Naive thymus-derived CD4-positive, alpha-beta T cell (primary cell): ENCODE measurements around the gene ATP6V1G3. TPM values are rescaled to one million over a fixed set of nuclear protein-coding genes. Genes with fewer than 3 reads are reported as not detected.

ENCODE experiments used
- ATAC-seq: fragments of 150-1000 bp; cut with Tn5 transposase; 2 replicates; pipeline ENCODE4 v1.10.0; 2021; ENCODE audit warnings: mild to moderate bottlenecking, moderate library complexity
- CTCF ChIA-PET: fragments of 350-600 bp; sonication (Branson Sonifier 250); formaldehyde crosslinking; loops from one replicate; lab custom pipeline; 2021; ENCODE audit warnings: antibody characterized with exemption; lab: Charles Lee
- POLR2A ChIA-PET: fragments of 350-600 bp; sonication (Branson Sonifier 250); formaldehyde crosslinking; loops from one replicate; lab custom pipeline; 2021; ENCODE audit warnings: antibody characterized with exemption, inconsistent platforms; lab: Charles Lee
- DNase-seq, 9 donors: peaks; one replicate each; pipeline versions ENCODE4 v3.0.0 to v3.0.0-alpha.2; 2020 to 2022; ENCODE audit warnings: mixed read lengths in 1 of 9
- H3K27ac ChIP-seq: one replicate; pipeline ENCODE4 v1.7.0; 2013; ENCODE audit warnings: mild to moderate bottlenecking, low read depth, low read length, moderate library complexity
- H3K27me3 ChIP-seq, 2 donors: one replicate each; pipeline ENCODE4 v1.7.0; 2013; ENCODE audit warnings: low read length in 2 of 2, mild to moderate bottlenecking in 2 of 2, moderate library complexity in 2 of 2; ENCODE audit not compliant: control insufficient read depth in 2 of 2, insufficient read depth in 2 of 2
- H3K36me3 ChIP-seq, 3 experiments: 1 replicate in 2 of 3; 2 replicates in 1 of 3; pipeline ENCODE4 v1.7.0; 2013; ENCODE audit warnings: low read length in 3 of 3, mild to moderate bottlenecking in 3 of 3, moderate library complexity in 1 of 3; ENCODE audit not compliant: insufficient read depth in 3 of 3, control insufficient read depth in 2 of 3
- H3K4me1 ChIP-seq, 2 donors: one replicate each; pipeline ENCODE4 v1.7.0; 2013; ENCODE audit warnings: low read length in 2 of 2, mild to moderate bottlenecking in 2 of 2, moderate library complexity in 1 of 2; ENCODE audit not compliant: control insufficient read depth in 2 of 2, insufficient read depth in 2 of 2
- H3K4me3 ChIP-seq: 2 replicates; pipeline ENCODE4 v1.7.0; 2013; ENCODE audit warnings: mild to moderate bottlenecking, low read length
- H3K9me3 ChIP-seq, 3 experiments: 1 replicate in 2 of 3; 2 replicates in 1 of 3; pipeline ENCODE4 v1.7.0; 2013; ENCODE audit warnings: low read length in 3 of 3; ENCODE audit not compliant: control insufficient read depth in 2 of 3
- H3K27ac Mint-ChIP-seq, 9 donors: one replicate each; pipeline ENCODE4 v1.8.0; 2020 to 2022; ENCODE audit warnings: mixed read lengths in 9 of 9, mild to moderate bottlenecking in 8 of 9, moderate library complexity in 5 of 9, inconsistent platforms in 2 of 9
- H3K27me3 Mint-ChIP-seq, 5 donors: one replicate each; pipeline ENCODE4 v1.8.0; 2021 to 2022; ENCODE audit warnings: mixed read lengths in 5 of 5, mild to moderate bottlenecking in 1 of 5
- H3K36me3 Mint-ChIP-seq, 5 donors: one replicate each; pipeline ENCODE4 v1.8.0; 2020 to 2022; ENCODE audit warnings: mixed read lengths in 5 of 5, mild to moderate bottlenecking in 3 of 5, inconsistent platforms in 1 of 5
- H3K4me1 Mint-ChIP-seq, 7 donors: one replicate each; pipeline ENCODE4 v1.8.0; 2020 to 2022; ENCODE audit warnings: mixed read lengths in 7 of 7, mild to moderate bottlenecking in 3 of 7, inconsistent platforms in 1 of 7
- H3K4me3 Mint-ChIP-seq, 10 donors: one replicate each; pipeline ENCODE4 v1.8.0; 2020 to 2022; ENCODE audit warnings: mild to moderate bottlenecking in 10 of 10, mixed read lengths in 10 of 10, moderate library complexity in 6 of 10, inconsistent platforms in 2 of 10
- H3K9me3 Mint-ChIP-seq, 11 donors: one replicate each; pipeline ENCODE4 v1.8.0; 2020 to 2022; ENCODE audit warnings: mixed read lengths in 11 of 11, mild to moderate bottlenecking in 4 of 11, inconsistent platforms in 1 of 11, moderate library complexity in 1 of 11
- intact Hi-C, 2 donors: fragments of 100-400 bp; cut with micrococcal nuclease; formaldehyde crosslinking; loops; one replicate each; pipeline ENCODE4 v1.15.1; 2023
- polyA plus RNA-seq, 2 donors: library from polyadenylated mRNA; unstranded; fragments of 300-500 nt; fragmentation: Illumina TruSeq; gene quantifications; one replicate each; pipeline ENCODE4 v1.2.3, GENCODE V29; 2021
- total RNA-seq, 6 experiments: library from RNA in 5 of 6; stranded (reverse) in 5 of 6; gene quantifications; 1 replicate in 5 of 6; 2 replicates in 1 of 6; pipeline ENCODE4 v1.2.3 and lab custom pipeline; 2021 to 2026

Gene ATP6V1G3
- total and polyA plus RNA-seq, 7 experiments from 2014 or later = not detected

DNA sequence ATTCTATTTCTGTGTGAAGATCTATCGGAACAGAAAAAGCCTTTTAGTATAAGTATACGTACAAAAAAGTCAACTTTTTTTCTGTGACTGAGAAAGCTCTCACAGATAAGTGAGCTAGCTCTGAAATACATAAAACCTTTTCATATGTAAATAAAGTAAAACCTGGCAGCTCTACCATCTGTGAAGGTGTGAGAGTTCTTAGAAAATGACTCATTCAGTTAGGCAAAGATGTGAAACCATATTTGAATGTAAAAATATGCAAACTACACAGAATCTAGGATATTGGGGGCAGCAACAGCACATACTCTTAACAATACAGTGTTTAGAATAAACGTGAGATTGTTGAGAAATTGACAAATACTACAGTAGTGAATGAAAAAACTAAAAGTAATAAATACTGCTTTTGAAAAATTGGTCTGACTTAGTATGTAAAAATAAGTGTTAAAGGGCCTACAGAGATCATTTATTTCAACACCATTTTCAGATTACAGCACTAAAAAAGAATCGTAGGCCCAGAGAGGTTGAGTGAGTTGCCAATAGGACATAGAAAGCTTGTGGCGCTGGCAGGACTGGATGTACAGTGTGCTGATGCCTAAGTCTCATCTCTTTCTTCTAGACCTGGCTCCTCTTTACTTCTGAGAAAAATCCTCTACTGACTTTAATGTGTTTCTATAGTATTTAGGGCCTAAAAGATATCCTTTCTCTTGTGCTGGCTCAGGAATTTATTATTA lies 19.8 kb downstream of the ATP6V1G3 start:
- peaks cover 0 to 4% (median 0%) of the 10 kb centered on the region in 5 donors for H3K36me3 Mint-ChIP-seq
- Histone ChIP-seq H3K36me3 (no peaks in the 10 kb centered on the region), H3K27ac (peak overlapping the region; percentile 81), H3K27me3 (no peaks in the 10 kb centered on the region), H3K4me1 (peaks cover 40 to 48% of the 10 kb centered on the region in 2 donors), H3K4me3 (peak overlapping the region; percentile 44), H3K9me3 (no peaks in the 10 kb centered on the region)
- DNase-seq (peak in 3 of 9 donors; percentile 11 to 27 (median 18)), ATAC-seq (peak; percentile 66)
- H3K9me3 Mint-ChIP-seq = peaks cover 0 to 2% (median 0%) of the 10 kb centered on the region in 11 donors
- H3K27ac Mint-ChIP-seq = peak overlapping the region; percentile 48 to 95 (median 93)
- intact Hi-C loops = loop anchor here (1.0 to 5.0 kb wide), 5 partner anchors 37 to 743 kb away; partner anchors contain the start of genes DENND1B (in 1 of the 2) and NEK7 (in 1 of the 2)
- no peaks in the 10 kb centered on the region for H3K27me3 Mint-ChIP-seq
- H3K4me3 Mint-ChIP-seq = peak overlapping the region; percentile 65 to 79 (median 71)
- peaks cover 30 to 77% (median 69%) of the 10 kb centered on the region in 7 donors for H3K4me1 Mint-ChIP-seq
- ChIA-PET POLR2A (interaction anchor here (0.7 to 3.1 kb wide), 14 partner anchors 16 to 593 kb away, joined by 3 to 30 read pairs (median 4); no protein-coding TSS in a partner anchor), CTCF (interaction anchor here (0.9 to 2.5 kb wide), 5 partner anchors 10 to 181 kb away, joined by 3 to 8 read pairs (median 4); no protein-coding TSS in a partner anchor)

DNA sequence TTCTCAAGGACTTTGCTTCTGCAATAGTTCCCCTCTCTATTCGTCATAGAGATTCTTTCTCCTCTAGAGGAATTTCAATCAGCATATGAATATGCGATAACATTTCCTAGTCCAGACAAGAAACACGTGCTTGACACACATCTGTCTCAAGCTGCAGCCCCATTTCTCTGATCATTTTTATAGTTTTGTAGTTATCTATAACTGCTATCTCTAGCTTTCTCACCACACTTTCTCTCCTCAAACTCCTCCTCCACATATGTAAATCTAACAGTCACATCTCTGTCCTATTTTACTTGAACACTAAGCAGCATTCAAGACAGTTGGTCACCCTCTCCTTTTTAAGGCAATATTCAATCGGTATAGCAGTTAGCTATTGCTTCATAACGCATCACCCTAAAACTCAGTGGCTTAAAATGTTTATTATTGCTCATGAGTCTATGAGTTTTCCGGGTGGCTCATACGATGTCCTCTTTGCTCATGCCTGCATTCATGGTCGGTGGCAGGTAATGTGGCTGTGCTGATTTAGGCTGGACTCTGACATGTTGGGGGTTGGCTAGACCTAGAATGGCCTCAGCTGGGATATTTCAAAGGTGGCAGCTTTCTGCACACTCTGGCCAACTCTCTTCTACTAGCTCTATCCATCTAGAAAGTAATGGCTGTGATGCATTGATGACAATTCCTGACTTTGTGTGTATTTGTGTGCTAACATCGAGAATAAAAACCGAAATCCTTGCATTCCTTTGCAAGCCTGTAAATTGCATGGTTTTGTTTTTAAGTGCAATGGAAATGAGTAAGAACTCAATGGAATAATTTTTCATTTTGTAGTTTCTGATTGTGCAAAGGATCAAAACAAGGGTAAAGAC lies 20.6 kb downstream of the ATP6V1G3 start:
- POLR2A ChIA-PET = interaction anchor here (0.5 to 3.1 kb wide), 15 partner anchors 13 to 183 kb away, joined by 3 to 30 read pairs (median 4); no protein-coding TSS in a partner anchor
- Histone ChIP-seq H3K4me3 (peak overlapping the region; percentile 44), H3K4me1 (peaks cover 40 to 43% of the 10 kb centered on the region in 2 donors), H3K9me3 (no peaks in the 10 kb centered on the region), H3K27ac (peak overlapping the region; percentile 81), H3K36me3 (no peaks in the 10 kb centered on the region), H3K27me3 (no peaks in the 10 kb centered on the region)
- Mint-ChIP-seq H3K9me3 (peaks cover 0 to 2% (median 0%) of the 10 kb centered on the region in 11 donors), H3K36me3 (peaks cover 0 to 4% (median 0%) of the 10 kb centered on the region in 5 donors), H3K27ac (peak overlapping the region; percentile 48 to 95 (median 93)), H3K4me1 (peaks cover 33 to 76% (median 67%) of the 10 kb centered on the region in 7 donors), H3K4me3 (peak overlapping the region; percentile 65 to 79 (median 71)), H3K27me3 (no peaks in the 10 kb centered on the region)
- ATAC-seq (peak; percentile 54), DNase-seq (peak in 1 of 9 donors; percentile 9)
- CTCF ChIA-PET = interaction anchor here (0.5 to 2.5 kb wide), 9 partner anchors 9 to 181 kb away, joined by 3 to 8 read pairs (median 3); no protein-coding TSS in a partner anchor
- intact Hi-C loops = loop anchor here (1.0 to 5.0 kb wide), 5 partner anchors 37 to 743 kb away; partner anchors contain the start of genes DENND1B (in 1 of the 2) and NEK7 (in 1 of the 2)

DNA sequence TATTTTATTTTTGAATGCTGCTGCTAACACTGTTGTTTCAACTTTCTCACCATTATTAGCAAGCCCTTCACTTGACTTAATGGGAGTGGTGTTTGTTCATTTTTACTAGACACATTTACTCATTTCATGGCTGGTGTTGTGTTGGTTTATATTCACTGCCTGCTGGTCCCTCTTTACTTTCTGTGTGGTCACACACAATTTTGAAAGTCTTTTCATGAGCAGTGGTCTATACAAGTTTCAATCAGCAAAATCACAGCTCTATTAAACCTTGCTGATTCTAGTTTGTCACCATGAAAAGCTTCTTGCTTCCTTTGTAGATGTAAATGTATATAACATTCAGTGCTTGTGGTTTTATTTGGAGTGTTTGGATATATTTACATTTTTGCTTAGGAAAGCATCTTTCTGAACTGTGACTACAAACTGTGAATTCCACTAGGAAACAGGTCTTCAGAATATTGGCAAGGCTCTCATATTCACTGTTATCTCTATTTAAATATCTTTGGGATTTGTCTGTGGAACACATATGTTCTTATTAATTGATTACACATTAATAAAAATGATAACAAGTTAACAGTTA lies 22.8 kb downstream of the ATP6V1G3 start:
- ATAC-seq (no peak), DNase-seq (no peak)
- no peak overlapping the region for H3K4me3 ChIP-seq
- H3K36me3 ChIP-seq = no peaks in the 10 kb centered on the region
- peaks cover 37% of the 10 kb centered on the region in 2 donors for H3K4me1 ChIP-seq
- Mint-ChIP-seq H3K27ac (no peak overlapping the region), H3K36me3 (peaks cover 0 to 7% (median 0%) of the 10 kb centered on the region in 5 donors), H3K27me3 (no peaks in the 10 kb centered on the region), H3K4me3 (no peak overlapping the region), H3K4me1 (peaks cover 36 to 63% (median 57%) of the 10 kb centered on the region in 7 donors), H3K9me3 (peaks cover 0 to 2% (median 0%) of the 10 kb centered on the region in 11 donors)
- H3K9me3 ChIP-seq = no peaks in the 10 kb centered on the region
- no peak overlapping the region for H3K27ac ChIP-seq
- CTCF ChIA-PET = interaction anchor here (0.6 kb wide), 1 partner anchor 189 kb away, joined by 4 read pairs; no protein-coding TSS in a partner anchor
- POLR2A ChIA-PET = no interaction called here
- intact Hi-C loops = no loop called here
- no peaks in the 10 kb centered on the region for H3K27me3 ChIP-seq

DNA sequence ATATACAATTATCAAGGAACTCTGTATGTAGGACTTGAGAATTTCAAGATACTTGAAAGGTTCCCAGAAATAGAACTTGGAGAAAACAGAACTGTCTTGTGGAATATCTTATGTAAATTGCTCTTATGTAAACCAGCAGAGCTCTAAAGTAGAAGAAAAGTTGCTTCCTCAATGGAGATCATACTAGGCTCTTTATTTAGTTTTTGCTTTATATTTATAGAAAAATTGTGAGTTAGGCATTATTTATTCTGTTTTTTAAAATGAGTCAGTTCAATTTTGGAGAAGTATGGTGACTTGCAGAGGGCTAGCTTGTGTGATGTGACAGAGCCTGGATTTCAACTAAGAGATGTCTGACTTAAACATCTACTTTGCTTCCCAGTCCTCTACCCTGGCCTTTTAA lies 40.4 kb downstream of the ATP6V1G3 start:
- H3K36me3 ChIP-seq = no peaks in the 10 kb centered on the region
- Mint-ChIP-seq H3K4me1 (peaks cover 0 to 10% (median 4%) of the 10 kb centered on the region in 7 donors), H3K4me3 (no peak overlapping the region), H3K36me3 (peaks cover 0 to 10% (median 0%) of the 10 kb centered on the region in 5 donors), H3K27me3 (no peaks in the 10 kb centered on the region), H3K27ac (peak overlapping the region in 2 of 9 donors; percentile 1 to 13), H3K9me3 (peaks cover 0 to 25% (median 8%) of the 10 kb centered on the region in 11 donors)
- DNase-seq (no peak), ATAC-seq (no peak)
- H3K4me3 ChIP-seq = no peak overlapping the region
- intact Hi-C loops = no loop called here
- no peaks in the 10 kb centered on the region for H3K9me3 ChIP-seq
- no peaks in the 10 kb centered on the region for H3K27me3 ChIP-seq
- CTCF ChIA-PET = no interaction called here
- POLR2A ChIA-PET = no interaction called here
- no peaks in the 10 kb centered on the region for H3K4me1 ChIP-seq
- H3K27ac ChIP-seq = no peak overlapping the region

DNA sequence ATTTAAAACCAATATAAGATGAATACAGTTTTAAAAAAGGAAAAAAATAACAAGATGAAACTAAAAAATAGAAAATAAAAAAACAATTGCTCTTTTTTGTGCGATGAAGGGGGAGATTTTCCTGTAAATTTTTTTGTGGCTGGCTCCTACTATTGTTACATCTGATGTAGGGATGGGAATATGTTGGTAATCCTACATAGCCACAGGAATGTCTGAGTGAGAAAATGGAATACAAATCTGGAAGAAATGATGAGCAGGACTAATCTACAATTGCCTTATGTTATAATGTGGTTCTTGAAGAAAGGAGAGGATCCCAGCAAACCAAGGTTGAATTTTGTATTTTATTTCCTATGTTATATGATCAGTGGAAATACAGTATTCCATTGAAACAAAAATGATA lies 40.9 kb downstream of the ATP6V1G3 start:
- intact Hi-C loops = no loop called here
- Histone ChIP-seq H3K36me3 (no peaks in the 10 kb centered on the region), H3K27ac (no peak overlapping the region), H3K27me3 (no peaks in the 10 kb centered on the region), H3K4me3 (no peak overlapping the region), H3K9me3 (no peaks in the 10 kb centered on the region), H3K4me1 (no peaks in the 10 kb centered on the region)
- no peaks in the 10 kb centered on the region for H3K27me3 Mint-ChIP-seq
- H3K9me3 Mint-ChIP-seq = peaks cover 0 to 25% (median 8%) of the 10 kb centered on the region in 11 donors
- DNase-seq (no peak), ATAC-seq (no peak)
- POLR2A ChIA-PET = no interaction called here
- H3K4me3 Mint-ChIP-seq = no peak overlapping the region
- H3K4me1 Mint-ChIP-seq = peaks cover 0 to 10% (median 4%) of the 10 kb centered on the region in 7 donors
- CTCF ChIA-PET = no interaction called here
- no peak overlapping the region for H3K27ac Mint-ChIP-seq
- H3K36me3 Mint-ChIP-seq = peaks cover 0 to 10% (median 0%) of the 10 kb centered on the region in 5 donors

DNA sequence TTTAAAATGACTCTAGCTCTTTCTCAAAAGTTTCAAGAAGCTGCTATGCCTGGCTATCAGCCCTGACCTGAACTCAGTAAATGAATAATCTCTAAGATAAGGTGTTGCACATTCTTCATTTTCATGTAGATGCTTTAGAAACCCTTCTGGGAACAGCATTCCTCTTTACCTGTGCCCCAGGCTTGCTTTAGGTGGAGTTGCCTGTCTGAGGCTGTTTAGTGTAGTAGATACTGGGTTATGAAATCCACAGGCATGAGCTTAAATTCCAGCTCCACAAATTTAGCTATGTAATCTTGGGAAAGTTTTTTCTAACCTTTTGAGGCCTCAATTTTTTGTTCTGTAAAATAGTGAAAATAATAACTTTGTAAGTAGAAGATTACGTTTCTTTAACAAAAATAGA lies 41.6 kb downstream of the ATP6V1G3 start:
- DNase-seq (no peak), ATAC-seq (no peak)
- H3K36me3 ChIP-seq = no peaks in the 10 kb centered on the region
- no peaks in the 10 kb centered on the region for H3K27me3 ChIP-seq
- no peak overlapping the region for H3K27ac ChIP-seq
- peaks cover 0 to 10% (median 0%) of the 10 kb centered on the region in 5 donors for H3K36me3 Mint-ChIP-seq
- H3K9me3 Mint-ChIP-seq = peaks cover 0 to 24% (median 8%) of the 10 kb centered on the region in 11 donors
- POLR2A ChIA-PET = no interaction called here
- no peak overlapping the region for H3K4me3 ChIP-seq
- intact Hi-C loops = no loop called here
- peaks cover 0 to 10% (median 4%) of the 10 kb centered on the region in 7 donors for H3K4me1 Mint-ChIP-seq
- no peak overlapping the region for H3K4me3 Mint-ChIP-seq
- no peaks in the 10 kb centered on the region for H3K9me3 ChIP-seq
- H3K27ac Mint-ChIP-seq = no peak overlapping the region
- CTCF ChIA-PET = no interaction called here
- H3K4me1 ChIP-seq = no peaks in the 10 kb centered on the region
- H3K27me3 Mint-ChIP-seq = no peaks in the 10 kb centered on the region
